Measurements from ENCODE around the gene TPSB2.
"Not testable (repeated sequence)": the region's sequence is repeated elsewhere in the genome, so short reads cannot be mapped to it uniquely, and the experiment has no call there.

DNA sequence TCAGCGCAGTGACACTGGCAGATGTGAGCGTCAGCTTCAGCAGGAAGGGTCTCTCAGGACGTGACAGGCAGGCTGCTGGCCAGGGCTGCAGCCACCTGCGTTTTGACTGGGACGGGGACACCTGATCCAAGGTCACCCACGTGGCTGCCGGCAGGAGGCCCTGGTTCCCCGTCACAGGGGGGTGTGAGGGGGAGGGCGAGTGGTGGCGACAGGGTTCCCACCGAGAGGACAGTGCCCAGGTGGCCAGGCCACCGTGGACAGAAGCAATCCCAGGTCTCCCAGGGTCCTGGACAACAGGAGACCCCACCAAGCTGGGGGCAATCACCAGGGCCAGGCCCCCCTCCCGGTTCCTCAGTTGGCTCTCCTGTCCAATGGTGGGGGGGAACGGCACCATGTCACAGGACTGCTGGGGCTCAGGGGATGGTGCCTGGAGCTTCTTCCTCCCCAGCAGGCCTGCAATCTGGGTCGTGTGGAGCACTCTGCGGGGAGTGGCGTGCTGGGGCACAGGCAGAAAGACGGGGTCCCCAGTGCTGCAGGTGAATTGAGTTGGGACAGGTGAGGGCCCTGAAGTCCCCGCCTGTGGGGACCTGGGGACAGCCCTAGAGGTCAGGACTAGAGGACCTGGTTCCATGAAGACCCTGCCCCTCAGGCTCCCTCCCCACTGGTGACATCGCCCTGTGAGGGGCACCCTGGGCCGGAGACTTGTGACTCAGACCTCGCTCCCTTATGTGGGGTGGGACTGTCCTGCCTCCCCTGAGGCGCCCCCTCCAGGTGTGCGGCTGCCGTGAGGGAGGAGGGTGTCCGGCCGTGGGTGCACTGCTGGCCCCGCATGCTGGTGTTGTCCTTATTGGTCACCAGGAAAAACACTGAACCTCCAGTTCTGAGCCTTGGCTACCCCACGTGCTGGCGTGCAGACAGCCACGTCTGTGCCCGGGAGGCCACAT, 14.2 kb upstream of the TPSB2 start:
- not testable (repeated sequence) for TF ChIP-seq ZBTB1 (tag by site-specific recombination; IDR thresholded peaks at IDR 0.05); YY1 (tag by site-specific recombination; IDR thresholded peaks at IDR 0.05); ZNF140 (tag by site-specific recombination; IDR thresholded peaks at IDR 0.05); MYNN (tag by site-specific recombination; IDR thresholded peaks at IDR 0.05; ENCODE audit: borderline replicate concordance); ZNF184 (tag by site-specific recombination; IDR thresholded peaks at IDR 0.05)
- TF ChIP-seq, protein P1, sequence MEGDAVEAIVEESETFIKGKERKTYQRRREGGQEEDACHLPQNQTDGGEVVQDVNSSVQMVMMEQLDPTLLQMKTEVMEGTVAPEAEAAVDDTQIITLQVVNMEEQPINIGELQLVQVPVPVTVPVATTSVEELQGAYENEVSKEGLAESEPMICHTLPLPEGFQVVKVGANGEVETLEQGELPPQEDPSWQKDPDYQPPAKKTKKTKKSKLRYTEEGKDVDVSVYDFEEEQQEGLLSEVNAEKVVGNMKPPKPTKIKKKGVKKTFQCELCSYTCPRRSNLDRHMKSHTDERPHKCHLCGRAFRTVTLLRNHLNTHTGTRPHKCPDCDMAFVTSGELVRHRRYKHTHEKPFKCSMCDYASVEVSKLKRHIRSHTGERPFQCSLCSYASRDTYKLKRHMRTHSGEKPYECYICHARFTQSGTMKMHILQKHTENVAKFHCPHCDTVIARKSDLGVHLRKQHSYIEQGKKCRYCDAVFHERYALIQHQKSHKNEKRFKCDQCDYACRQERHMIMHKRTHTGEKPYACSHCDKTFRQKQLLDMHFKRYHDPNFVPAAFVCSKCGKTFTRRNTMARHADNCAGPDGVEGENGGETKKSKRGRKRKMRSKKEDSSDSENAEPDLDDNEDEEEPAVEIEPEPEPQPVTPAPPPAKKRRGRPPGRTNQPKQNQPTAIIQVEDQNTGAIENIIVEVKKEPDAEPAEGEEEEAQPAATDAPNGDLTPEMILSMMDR (tag by site-specific recombination; IDR thresholded peaks at IDR 0.05) = not testable (repeated sequence)
